NCI-H526 treated with DMSO at 0.1 percent for 48 hours (cell line): ENCODE data around the gene HOXD4.
A peak's percentile ranks its signal among the peaks of the same experiment; 100 is the strongest.

Experiments
- DNase-seq: peaks from one replicate; lab custom pipeline; 2025; lab: John Stamatoyannopoulos, UW

The HOXD4 gene

GRCh38 chr2:176139661-176140512 is 11.5 kb upstream of the HOXD4 start:
- DNase-seq: no peak

GRCh38 chr2:176140513-176141317 is 10.6 kb upstream of the HOXD4 start:
- peak; percentile 80 for DNase-seq

- DNase-seq: no peak
These were observed 9.1 kb upstream of the HOXD4 start for GRCh38 chr2:176142281-176142680.

GRCh38 chr2:176145085-176145969 is 6.0 kb upstream of the HOXD4 start:
- no peak for DNase-seq

- DNase-seq: no peak
These were observed 5.2 kb upstream of the HOXD4 start for GRCh38 chr2:176146101-176146500.

- DNase-seq: no peak
These were observed 4.7 kb upstream of the HOXD4 start for GRCh38 chr2:176146645-176147044.

- no peak for DNase-seq
These were observed 4.0 kb upstream of the HOXD4 start for GRCh38 chr2:176147210-176147799.

GRCh38 chr2:176147800-176148496 is 3.4 kb upstream of the HOXD4 start:
- DNase-seq: no peak

GRCh38 chr2:176148751-176149421 is 2.5 kb upstream of the HOXD4 start:
- DNase-seq: no peak

GRCh38 chr2:176149481-176149938 is 1.8 kb upstream of the HOXD4 start:
- no peak for DNase-seq

- no peak for DNase-seq
These were observed 1.3 kb upstream of the HOXD4 start for GRCh38 chr2:176149939-176150583.

- DNase-seq: no peak
These were observed 537 bp upstream of the HOXD4 start for GRCh38 chr2:176150584-176151441.

GRCh38 chr2:176152350-176153181 is 1.2 kb downstream of the HOXD4 start:
- no peak for DNase-seq

GRCh38 chr2:176154576-176155252 is 3.4 kb downstream of the HOXD4 start:
- no peak for DNase-seq

- no peak for DNase-seq
These were observed 4.2 kb downstream of the HOXD4 start for GRCh38 chr2:176155356-176156044.

- no peak for DNase-seq
These were observed 5.0 kb downstream of the HOXD4 start for GRCh38 chr2:176156301-176156806.
